Esophagus muscularis mucosa (tissue), 4 donors: ENCODE measurements around the gene USF3. TPM values are rescaled to one million over a fixed set of nuclear protein-coding genes. Genes with fewer than 3 reads are reported as not detected.

Source experiments
- DNase-seq: peaks from one replicate; pipeline ENCODE4 v3.0.0-alpha.2; 2017; ENCODE audit errors: extremely low spot score
- H3K27ac ChIP-seq, 4 donors: fragments of 200-600 bp; sonication (generic); replicated peaks in 1 of 4; 1 replicate in 3 of 4; 2 replicates in 1 of 4; pipeline ENCODE4 v1.5.1; 2016 to 2019; ENCODE audit warnings: mild to moderate bottlenecking in 1 of 4
- H3K27me3 ChIP-seq, 4 donors: fragments of 200-600 bp; sonication (generic); one replicate each; pipeline versions ENCODE4 v1.5.1 to v1.6.0; 2016 to 2019
- H3K36me3 ChIP-seq, 4 donors: fragments of 200-600 bp; sonication (generic); one replicate each; pipeline ENCODE4 v1.5.1; 2016 to 2019
- H3K4me1 ChIP-seq, 4 donors: fragments of 200-600 bp; sonication (generic); one replicate each; pipeline ENCODE4 v1.5.1; 2016 to 2019
- H3K4me3 ChIP-seq, 4 donors: fragments of 200-600 bp; sonication (generic); 1 replicate in 2 of 4; 2 replicates in 2 of 4; pipeline ENCODE4 v1.5.1; 2016 to 2019; ENCODE audit warnings: mild to moderate bottlenecking in 4 of 4, moderate library complexity in 1 of 4
- H3K9me3 ChIP-seq, 4 donors: fragments of 200-600 bp; sonication (generic); 1 replicate in 3 of 4; 2 replicates in 1 of 4; pipeline ENCODE4 v1.5.1; 2016 to 2019
- EP300 ChIP-seq: sonication (generic); formaldehyde crosslinking; IDR thresholded peaks from one replicate; pipeline ENCODE4 v1.6.1; 2017; ENCODE audit warnings: antibody characterized with exemption
- POLR2A ChIP-seq: fragments of 450-650 bp; IDR thresholded peaks from one replicate; pipeline ENCODE4 v1.6.1; 2017; ENCODE audit warnings: antibody characterized with exemption, moderate library complexity, mild to moderate bottlenecking, low read depth
- POLR2AphosphoS5 ChIP-seq, 2 donors: sonication (generic); formaldehyde crosslinking; IDR thresholded peaks; one replicate each; pipeline ENCODE4 v1.6.1; 2017; ENCODE audit warnings: antibody characterized with exemption in 2 of 2
- WGBS: methylation state at CpG from one replicate; pipeline ENCODE4 v1.1.5; 2018; 5-methylcytosine and 5-hydroxymethylcytosine counted together
- intact Hi-C: fragments of 100-400 bp; cut with DNase I; formaldehyde crosslinking; loops from one replicate; pipeline ENCODE4 v1.15.1; 2023
- total RNA-seq, 4 donors: library from RNA; depleted of rRNA; stranded (reverse); fragments of >200 nt; gene quantifications; one replicate each; pipeline versions ENCODE4 v1.1.0 to v1.2.1, GENCODE V29; 2016
- TF ChIP-seq, protein P1 (sequence below), 3 experiments: fragments of 200-600 bp in 2 of 3; fragments of 450-650 bp in 1 of 3; sonication (generic) in 2 of 3; IDR thresholded peaks; one replicate each; pipeline ENCODE4 v1.5.1; 2017 to 2019; ENCODE audit warnings: antibody characterized with exemption in 3 of 3, mild to moderate bottlenecking in 2 of 3, moderate library complexity in 1 of 3

The USF3 gene
- total RNA-seq, 4 donors from 2014 or later = 20.8 to 28.6 (median 25.0) TPM

- peaks cover 9 to 15% (median 13%) of the 10 kb centered on the region in 4 donors for H3K4me1 ChIP-seq
- H3K36me3 ChIP-seq = no peaks in the 10 kb centered on the region
- H3K4me3 ChIP-seq = no peak overlapping the region
- H3K27ac ChIP-seq = no peak overlapping the region
- DNase-seq = no peak
- WGBS = 89% methylated on average over 5 of the region's 5 CpGs
- TF ChIP-seq EP300 (no peak), POLR2A (no peak), POLR2AphosphoS5 (IDR thresholded peaks at IDR 0.05) (no peak)
- TF ChIP-seq, protein P1, sequence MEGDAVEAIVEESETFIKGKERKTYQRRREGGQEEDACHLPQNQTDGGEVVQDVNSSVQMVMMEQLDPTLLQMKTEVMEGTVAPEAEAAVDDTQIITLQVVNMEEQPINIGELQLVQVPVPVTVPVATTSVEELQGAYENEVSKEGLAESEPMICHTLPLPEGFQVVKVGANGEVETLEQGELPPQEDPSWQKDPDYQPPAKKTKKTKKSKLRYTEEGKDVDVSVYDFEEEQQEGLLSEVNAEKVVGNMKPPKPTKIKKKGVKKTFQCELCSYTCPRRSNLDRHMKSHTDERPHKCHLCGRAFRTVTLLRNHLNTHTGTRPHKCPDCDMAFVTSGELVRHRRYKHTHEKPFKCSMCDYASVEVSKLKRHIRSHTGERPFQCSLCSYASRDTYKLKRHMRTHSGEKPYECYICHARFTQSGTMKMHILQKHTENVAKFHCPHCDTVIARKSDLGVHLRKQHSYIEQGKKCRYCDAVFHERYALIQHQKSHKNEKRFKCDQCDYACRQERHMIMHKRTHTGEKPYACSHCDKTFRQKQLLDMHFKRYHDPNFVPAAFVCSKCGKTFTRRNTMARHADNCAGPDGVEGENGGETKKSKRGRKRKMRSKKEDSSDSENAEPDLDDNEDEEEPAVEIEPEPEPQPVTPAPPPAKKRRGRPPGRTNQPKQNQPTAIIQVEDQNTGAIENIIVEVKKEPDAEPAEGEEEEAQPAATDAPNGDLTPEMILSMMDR (IDR thresholded peaks at IDR 0.05) = no peak
- H3K9me3 ChIP-seq = no peaks in the 10 kb centered on the region
- no peaks in the 10 kb centered on the region for H3K27me3 ChIP-seq
- intact Hi-C loops = no loop called here
Measured at GRCh38 chr3:113685124-113685523, 11.3 kb downstream of the USF3 start.

DNA sequence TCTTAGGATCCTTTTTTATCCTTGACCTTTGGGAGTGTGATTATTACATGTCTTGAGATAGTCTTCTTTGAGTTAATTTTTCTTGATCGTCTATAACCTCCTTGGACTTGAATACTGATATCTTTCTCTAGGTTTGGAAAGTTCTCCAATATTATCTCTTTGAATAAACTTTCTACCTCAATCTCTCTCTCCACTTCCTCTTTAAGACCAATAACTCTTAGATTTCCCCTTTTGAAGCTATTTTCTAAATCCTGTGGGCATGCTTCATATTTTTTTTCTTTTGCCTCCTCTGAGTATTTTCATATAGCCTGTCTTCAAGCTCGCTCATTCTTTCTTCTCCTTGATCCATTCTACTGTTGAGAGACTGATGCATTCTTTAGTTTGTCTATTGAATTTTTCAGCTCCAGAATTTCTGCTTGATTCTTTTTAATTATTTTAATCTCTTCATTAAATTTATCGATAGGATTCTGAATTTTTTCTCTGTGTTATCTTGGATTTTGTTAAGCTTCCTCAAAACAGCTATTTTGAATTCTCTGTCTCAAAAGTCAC lies 12.1 kb downstream of the USF3 start:
- no peak overlapping the region for H3K27ac ChIP-seq
- 96% methylated on average over 3 of the region's 3 CpGs for WGBS
- H3K4me3 ChIP-seq = no peak overlapping the region
- no peak for DNase-seq
- H3K9me3 ChIP-seq = no peaks in the 10 kb centered on the region
- peaks cover 9 to 15% (median 13%) of the 10 kb centered on the region in 4 donors for H3K4me1 ChIP-seq
- intact Hi-C loops = no loop called here
- no peaks in the 10 kb centered on the region for H3K36me3 ChIP-seq
- TF ChIP-seq POLR2A (no peak), EP300 (no peak), POLR2AphosphoS5 (IDR thresholded peaks at IDR 0.05) (no peak)
- TF ChIP-seq, protein P1 (IDR thresholded peaks at IDR 0.05) = no peak
- no peaks in the 10 kb centered on the region for H3K27me3 ChIP-seq

- H3K9me3 ChIP-seq = no peaks in the 10 kb centered on the region
- H3K27ac ChIP-seq = no peak overlapping the region
- H3K36me3 ChIP-seq = peaks cover 0 to 37% (median 27%) of the 10 kb centered on the region in 4 donors
- no peak overlapping the region for H3K4me3 ChIP-seq
- H3K4me1 ChIP-seq = no peaks in the 10 kb centered on the region
- H3K27me3 ChIP-seq = no peaks in the 10 kb centered on the region
- DNase-seq = no peak
- 100% methylated on average over 4 of the region's 4 CpGs for WGBS
- TF ChIP-seq POLR2AphosphoS5 (IDR thresholded peaks at IDR 0.05) (no peak), EP300 (no peak), POLR2A (no peak)
- TF ChIP-seq, protein P1 (IDR thresholded peaks at IDR 0.05) = no peak
- intact Hi-C loops = no loop called here
Measured at GRCh38 chr3:113678773-113679172, 17.7 kb downstream of the USF3 start.

DNA sequence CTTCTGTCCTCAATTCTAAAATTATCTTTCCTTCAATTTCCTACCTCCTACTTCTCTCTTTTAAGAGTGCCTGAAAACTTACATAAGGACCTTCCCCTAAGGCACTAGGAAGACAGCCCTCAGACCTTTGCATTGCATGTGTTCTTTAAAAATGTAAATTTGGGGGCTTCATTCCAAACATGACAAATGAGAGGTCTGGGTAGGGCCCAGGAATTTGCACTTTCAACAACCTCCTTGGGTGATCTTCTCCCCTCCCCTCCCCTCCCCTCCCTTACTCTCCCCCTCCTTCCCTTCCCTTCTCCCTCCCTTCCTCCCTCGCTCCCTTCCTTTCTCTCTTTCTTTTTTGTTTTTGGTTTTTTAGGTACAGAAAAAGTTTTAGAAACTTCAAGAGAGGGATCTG lies 18.7 kb downstream of the USF3 start:
- Histone ChIP-seq H3K4me1 (no peaks in the 10 kb centered on the region), H3K9me3 (no peaks in the 10 kb centered on the region), H3K27me3 (no peaks in the 10 kb centered on the region), H3K36me3 (peaks cover 0 to 47% (median 32%) of the 10 kb centered on the region in 4 donors), H3K4me3 (no peak overlapping the region), H3K27ac (no peak overlapping the region)
- WGBS = 91% methylated on average over 1 of the region's 1 CpG
- intact Hi-C loops = no loop called here
- DNase-seq = no peak
- no peak for TF ChIP-seq EP300
- TF ChIP-seq POLR2AphosphoS5 (IDR thresholded peaks at IDR 0.05) = no peak
- TF ChIP-seq, protein P1 (IDR thresholded peaks at IDR 0.05) = no peak
- TF ChIP-seq POLR2A = no peak

- Histone ChIP-seq H3K27ac (no peak overlapping the region), H3K27me3 (no peaks in the 10 kb centered on the region), H3K36me3 (peaks cover 0 to 47% (median 33%) of the 10 kb centered on the region in 4 donors), H3K9me3 (no peaks in the 10 kb centered on the region), H3K4me3 (no peak overlapping the region), H3K4me1 (no peaks in the 10 kb centered on the region)
- no peak for DNase-seq
- intact Hi-C loops = no loop called here
- TF ChIP-seq EP300 (no peak), POLR2AphosphoS5 (IDR thresholded peaks at IDR 0.05) (no peak), POLR2A (no peak)
- TF ChIP-seq, protein P1 (IDR thresholded peaks at IDR 0.05) = no peak
- WGBS = 90% methylated on average over 3 of the region's 3 CpGs
Measured at GRCh38 chr3:113676261-113676660, 20.2 kb downstream of the USF3 start.
